Endothelial cell of coronary artery (primary cell): Measurements from ENCODE around the gene TAS2R42. TPM values are rescaled to one million over a fixed set of nuclear protein-coding genes. Genes with fewer than 3 reads are reported as not detected.

Experiments used
- total RNA-seq: library from RNA; depleted of rRNA; stranded (reverse); fragments of >200 nt; gene quantifications from 2 replicates; pipeline ENCODE4 v1.2.3, GENCODE V29; 2014

Gene TAS2R42
- not detected in 2 replicates for total RNA-seq

GRCh38 chr12:11186837-11187236 is at the start of gene TAS2R42:
TAS2R42 (minus strand) TSS chr12:11186937; CDS start chr12:11186937, 0 bp downstream.

GRCh38 chr12:11171145-11171968 is 15.4 kb downstream of the TAS2R42 start, which contains the start of gene SMIM10L1:
SMIM10L1 (plus strand) TSS chr12:11171194; CDS start chr12:11171357, 163 bp downstream.

Other genes with a start within 250 kb of the TAS2R42 start
- gene TAS2R14, start 247.7 kb downstream of the TAS2R42 start, total RNA-seq = 1.6 and 2.7 TPM in 2 replicates
- 1.8 and 4.0 TPM in 2 replicates for gene TAS2R50, start 200.0 kb downstream of the TAS2R42 start, total RNA-seq
- gene TAS2R20, start 188.6 kb downstream of the TAS2R42 start, total RNA-seq = 1.9 and 4.1 TPM in 2 replicates
- 3.4 and 8.8 TPM in 2 replicates for gene TAS2R19, start 164.3 kb downstream of the TAS2R42 start, total RNA-seq
- gene TAS2R31, start 155.5 kb downstream of the TAS2R42 start, total RNA-seq = 2.4 and 5.1 TPM in 2 replicates
- gene TAS2R46, start 124.6 kb downstream of the TAS2R42 start, total RNA-seq = 1.3 and 3.1 TPM in 2 replicates
- 1.5 and 1.8 TPM in 2 replicates for gene TAS2R43, start 94.6 kb downstream of the TAS2R42 start, total RNA-seq
- gene TAS2R30, start 52.3 kb downstream of the TAS2R42 start, total RNA-seq = 3.0 and 7.4 TPM in 2 replicates
- 4.8 and 5.1 TPM in 2 replicates for gene SMIM10L1, start 15.7 kb downstream of the TAS2R42 start, total RNA-seq
- not detected in 2 replicates for gene PRB3, start 82.8 kb upstream of the TAS2R42 start, total RNA-seq
- gene PRB4, start 123.5 kb upstream of the TAS2R42 start, total RNA-seq = not detected in 2 replicates
- not detected in 2 replicates for gene PRB2, start 208.6 kb upstream of the TAS2R42 start, total RNA-seq